ENCODE measurements around the gene TMEM52B. TPM values are rescaled to one million over a fixed set of nuclear protein-coding genes. Genes with fewer than 3 reads are reported as not detected.

TMEM52B gene
- total and polyA plus RNA-seq, 9 of the 15 experiments (the other 6 are each of a cell fraction or from before 2014, with no cell fraction given), result not detected

DNA sequence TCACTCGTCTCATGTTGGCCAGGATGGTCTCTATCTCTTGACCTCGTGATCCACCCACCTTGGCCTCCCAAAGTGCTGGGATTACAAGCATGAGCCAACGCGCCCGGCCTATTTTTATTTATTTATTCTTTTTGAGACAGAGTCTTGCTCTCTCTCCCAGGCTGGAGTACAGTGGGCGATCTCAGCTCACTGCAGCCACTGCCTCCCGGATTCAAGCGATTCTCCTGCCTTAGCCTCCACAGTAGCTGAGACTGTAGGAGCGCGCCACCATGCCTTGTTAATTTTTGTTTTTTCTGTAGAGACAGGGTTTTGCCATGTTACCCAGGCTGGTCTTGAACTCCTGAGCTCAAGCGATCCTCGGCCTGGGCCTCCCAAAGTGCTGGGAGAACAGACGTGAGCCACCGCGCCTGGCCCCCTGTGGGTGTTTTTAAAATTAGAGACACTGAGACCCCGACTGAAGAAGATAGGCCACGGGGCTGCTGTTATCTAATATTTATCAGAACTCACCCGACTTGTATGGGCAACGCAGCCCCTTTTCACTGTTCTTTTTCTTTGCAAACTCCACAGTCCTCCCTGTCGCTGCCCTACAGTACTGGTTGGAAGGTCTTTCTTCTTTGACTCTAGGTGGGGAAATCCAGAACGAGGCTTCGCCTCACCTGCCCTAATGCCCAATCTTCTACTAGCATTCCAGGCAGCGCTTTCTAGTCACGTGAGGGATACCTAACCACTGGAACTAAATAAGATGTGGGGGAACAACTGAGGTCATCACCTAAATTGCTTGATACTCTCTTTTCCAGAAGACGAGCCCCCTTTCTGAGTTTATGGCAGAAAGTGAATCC is 32.5 kb downstream of the TMEM52B start:
- POLR2A ChIA-PET, result no interaction called here
- in situ Hi-C loops (cut with MboI), result no loop called here
- no peaks in the 10 kb centered on the region for H4K20me1 ChIP-seq (replicated peaks; ENCODE audit: control insufficient read depth, insufficient read depth, low read length)
- TF ChIP-seq ESRRB (CRISPR knock-in tag; IDR thresholded peaks at IDR 0.05; ENCODE audit: borderline replicate concordance), result no peak
- TF ChIP-seq, protein P1, sequence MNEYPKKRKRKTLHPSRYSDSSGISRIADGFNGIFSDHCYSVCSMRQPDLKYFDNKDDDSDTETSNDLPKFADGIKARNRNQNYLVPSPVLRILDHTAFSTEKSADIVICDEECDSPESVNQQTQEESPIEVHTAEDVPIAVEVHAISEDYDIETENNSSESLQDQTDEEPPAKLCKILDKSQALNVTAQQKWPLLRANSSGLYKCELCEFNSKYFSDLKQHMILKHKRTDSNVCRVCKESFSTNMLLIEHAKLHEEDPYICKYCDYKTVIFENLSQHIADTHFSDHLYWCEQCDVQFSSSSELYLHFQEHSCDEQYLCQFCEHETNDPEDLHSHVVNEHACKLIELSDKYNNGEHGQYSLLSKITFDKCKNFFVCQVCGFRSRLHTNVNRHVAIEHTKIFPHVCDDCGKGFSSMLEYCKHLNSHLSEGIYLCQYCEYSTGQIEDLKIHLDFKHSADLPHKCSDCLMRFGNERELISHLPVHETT (CRISPR knock-in tag; conservative IDR thresholded peaks at IDR 0.05 in 1 of 2, IDR thresholded peaks at IDR 0.05 in 1 of 2), result no peak
- no peak for TF ChIP-seq SETDB1 (IDR thresholded peaks at IDR 0.05; ENCODE audit: low read length)
- no peak for TF ChIP-seq FOXM1 (IDR thresholded peaks at IDR 0.05; ENCODE audit: low read depth)
- TF ChIP-seq FOXM1 (CRISPR knock-in tag; IDR thresholded peaks at IDR 0.05; ENCODE audit: low read depth), result no peak
- no peak for TF ChIP-seq ZNF224 (CRISPR knock-in tag; IDR thresholded peaks at IDR 0.05)
- TF ChIP-seq DNMT1 (IDR thresholded peaks at IDR 0.05), result no peak
- no peak for TF ChIP-seq DMBX1 (CRISPR knock-in tag; IDR thresholded peaks at IDR 0.05; ENCODE audit: borderline replicate concordance)
- peak overlapping the region; percentile 88; the same call in 2 of the 3 replicates for H3K27ac ChIP-seq (ENCODE audit: extremely low read depth, low read depth, low read length)
- no peak for ATAC-seq
- no peak overlapping the region for H3K4me2 ChIP-seq (ENCODE audit: insufficient read depth, low read length)
- CTCF ChIA-PET (ENCODE audit: low intra/inter-chr PET ratio), result no interaction called here
- no peaks in the 10 kb centered on the region for H3K9me1 ChIP-seq (ENCODE audit: control insufficient read depth, insufficient read depth, low read length)
- H3K9ac ChIP-seq (ENCODE audit: insufficient read depth in 1 of 2, low read depth in 2 of 2, low read length in 2 of 2), result no peak overlapping the region
- no peaks in the 10 kb centered on the region for H3K27me3 ChIP-seq (ENCODE audit: control insufficient read depth in 2 of 2, insufficient read depth in 2 of 2, low read length in 2 of 2)
- no peaks in the 10 kb centered on the region for H3K9me3 ChIP-seq (replicated peaks; ENCODE audit: control insufficient read depth, insufficient read depth, low read depth, low read length)
- WGBS (ENCODE audit: insufficient coverage, low coverage, missing lambda C conversion rate), result 76% methylated on average over 18 of the region's 25 CpGs
- no TSS peak for BruUV-seq (replicated peaks)
- H3K36me3 ChIP-seq (ENCODE audit: control insufficient read depth, insufficient read depth, low read length), result no peaks in the 10 kb centered on the region
- peaks cover 12 to 22% of the 10 kb centered on the region in 2 experiments for H3K4me1 ChIP-seq (replicated peaks in 1 of 2; ENCODE audit: control insufficient read depth in 2 of 2, insufficient read depth in 2 of 2, low read length in 2 of 2)
- H2AFZ ChIP-seq (ENCODE audit: low read depth, low read length), result 0 out of 2 replicates have a peak overlapping the region, but pooled peaks have one; percentile 82
- peaks cover 18% of the 10 kb centered on the region for H3K79me2 ChIP-seq (ENCODE audit: control insufficient read depth, insufficient read depth, low read length)
- FAIRE-seq, result no peak
- 0 out of 2 replicates have a peak overlapping the region, but pooled peaks have one; percentile 81 for H3K4me3 ChIP-seq
- intact Hi-C loops (cut with micrococcal nuclease), result no loop called here
- DNase-seq (ENCODE audit: extremely low read depth in 1 of 4, low spot score in 3 of 4), result no peak

All from K562 (cell line).